Activated gamma-delta T cell treated with Interleukin-2 at 50 U/mL for 16 hours (primary cell): ENCODE data around the gene RLIM.

Experiments used
- DNase-seq: peaks from one replicate; pipeline ENCODE4 v3.0.0-alpha.2; 2020

Gene RLIM

GRCh38 chrX:74535408-74536151, 78.8 kb downstream of the RLIM start:
- DNase-seq = peak; percentile 18
